Measurements from ENCODE around the gene CDC25C.

CDC25C gene

GRCh38 chr5:138369261-138369660, 37.7 kb upstream of the CDC25C start:
- ChIA-PET CTCF (interaction anchor here (1.1 to 2.5 kb wide), 4 partner anchors 16 to 190 kb away, joined by 3 to 44 read pairs (median 4); partner anchors contain the start of genes KDM3B and KIF20A), POLR2A (interaction anchor here (1.5 kb wide), 1 partner anchor 31 kb away, joined by 3 read pairs; the partner anchor contains the start of gene FAM53C)
- DNase-seq (ENCODE audit: low read depth, low spot score): no peak
- TF ChIP-seq, protein P1, sequence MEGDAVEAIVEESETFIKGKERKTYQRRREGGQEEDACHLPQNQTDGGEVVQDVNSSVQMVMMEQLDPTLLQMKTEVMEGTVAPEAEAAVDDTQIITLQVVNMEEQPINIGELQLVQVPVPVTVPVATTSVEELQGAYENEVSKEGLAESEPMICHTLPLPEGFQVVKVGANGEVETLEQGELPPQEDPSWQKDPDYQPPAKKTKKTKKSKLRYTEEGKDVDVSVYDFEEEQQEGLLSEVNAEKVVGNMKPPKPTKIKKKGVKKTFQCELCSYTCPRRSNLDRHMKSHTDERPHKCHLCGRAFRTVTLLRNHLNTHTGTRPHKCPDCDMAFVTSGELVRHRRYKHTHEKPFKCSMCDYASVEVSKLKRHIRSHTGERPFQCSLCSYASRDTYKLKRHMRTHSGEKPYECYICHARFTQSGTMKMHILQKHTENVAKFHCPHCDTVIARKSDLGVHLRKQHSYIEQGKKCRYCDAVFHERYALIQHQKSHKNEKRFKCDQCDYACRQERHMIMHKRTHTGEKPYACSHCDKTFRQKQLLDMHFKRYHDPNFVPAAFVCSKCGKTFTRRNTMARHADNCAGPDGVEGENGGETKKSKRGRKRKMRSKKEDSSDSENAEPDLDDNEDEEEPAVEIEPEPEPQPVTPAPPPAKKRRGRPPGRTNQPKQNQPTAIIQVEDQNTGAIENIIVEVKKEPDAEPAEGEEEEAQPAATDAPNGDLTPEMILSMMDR (IDR thresholded peaks at IDR 0.05; ENCODE audit: insufficient read depth, low read length, missing control alignments): no peak
- H3K4me3 ChIP-seq (ENCODE audit: low read depth, low read length): no peak overlapping the region

DNA sequence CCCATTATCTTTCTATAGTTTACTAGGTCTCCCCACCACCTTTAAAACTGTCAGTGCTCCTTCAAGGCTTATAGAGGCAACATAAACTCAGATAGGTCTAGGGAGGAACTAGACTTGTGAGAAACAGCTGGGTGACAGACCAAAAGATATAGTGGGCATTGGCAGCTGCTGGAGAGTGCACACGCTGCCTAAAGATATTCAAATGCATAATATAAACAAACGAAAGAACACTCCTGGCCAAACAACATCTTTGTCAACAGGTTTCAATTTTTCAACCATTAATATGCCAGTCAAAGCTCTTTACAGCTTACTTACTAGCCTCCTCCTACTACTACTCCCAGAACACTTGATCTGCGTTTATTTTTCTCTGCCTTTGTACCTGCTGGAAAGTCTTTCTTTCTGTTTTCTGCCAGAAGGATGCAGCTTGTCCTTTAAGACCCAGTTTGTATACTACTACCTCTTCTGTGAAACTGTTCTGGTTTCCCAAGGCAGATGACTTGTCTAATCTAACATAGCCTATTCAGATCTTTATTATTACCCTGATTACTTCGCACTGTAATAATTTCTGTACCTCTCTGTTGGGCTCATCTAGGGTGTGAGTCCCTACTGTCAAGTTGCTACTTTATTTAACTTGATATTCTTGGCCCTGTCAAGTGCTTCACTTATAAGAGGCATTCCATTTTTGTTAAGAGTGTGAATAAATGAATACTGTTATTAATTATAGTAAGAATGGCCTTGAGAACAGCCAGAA, 35.2 kb upstream of the CDC25C start:
- CTCF ChIA-PET: interaction anchor here (2.5 to 3.2 kb wide), 2 partner anchors 13 to 14 kb away, joined by 28 to 44 read pairs; partner anchors contain the start of gene KDM3B
- no peak for DNase-seq (ENCODE audit: low read depth, low spot score)

DNA sequence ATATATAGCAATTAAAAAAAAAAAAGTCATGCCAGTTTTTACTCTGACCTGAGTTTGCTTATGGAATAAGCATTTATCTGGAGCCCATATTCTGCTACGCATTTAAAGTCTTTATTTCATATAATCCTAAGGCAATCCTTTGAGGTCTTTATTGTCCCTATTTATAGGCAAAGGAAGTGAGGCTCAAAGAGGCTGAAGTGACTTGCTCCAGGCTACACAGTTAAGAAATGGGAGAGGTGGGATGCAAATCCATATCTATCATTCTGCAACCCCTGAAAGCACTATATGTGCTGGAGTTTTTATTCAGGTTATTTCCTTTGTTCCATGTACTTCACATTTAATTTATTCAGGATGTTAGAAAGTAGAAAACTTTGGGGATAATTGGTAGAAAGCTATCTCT, 33.0 kb upstream of the CDC25C start:
- ChIA-PET POLR2A (no interaction called here), CTCF (interaction anchor here (3.2 kb wide), 1 partner anchor 12 kb away, joined by 28 read pairs; the partner anchor contains the start of gene KDM3B)
- TF ChIP-seq, protein P1 (IDR thresholded peaks at IDR 0.05; ENCODE audit: insufficient read depth, low read length, missing control alignments): no peak
- no peak overlapping the region for H3K4me3 ChIP-seq (ENCODE audit: low read depth, low read length)
- DNase-seq (ENCODE audit: low read depth, low spot score): no peak

More for the DNA sequence above, 35.2 kb upstream of the CDC25C start:
- H3K4me3 ChIP-seq (ENCODE audit: low read depth, low read length): no peak overlapping the region
- POLR2A ChIA-PET: interaction anchor here (1.9 kb wide), 1 partner anchor 13 kb away, joined by 5 read pairs; no protein-coding TSS in a partner anchor
- TF ChIP-seq, protein P1 (IDR thresholded peaks at IDR 0.05; ENCODE audit: insufficient read depth, low read length, missing control alignments): no peak

GRCh38 chr5:138360941-138361452, 29.4 kb upstream of the CDC25C start:
- ChIA-PET POLR2A (no interaction called here), CTCF (interaction anchor here (1.2 to 2.2 kb wide), 2 partner anchors 8 to 9 kb away, joined by 6 to 11 read pairs; partner anchors contain the start of gene KDM3B)
- no peak for DNase-seq (ENCODE audit: low read depth, low spot score)
- H3K4me3 ChIP-seq (ENCODE audit: low read depth, low read length): no peak overlapping the region
- TF ChIP-seq, protein P1 (IDR thresholded peaks at IDR 0.05; ENCODE audit: insufficient read depth, low read length, missing control alignments): no peak

- H3K4me3 ChIP-seq (ENCODE audit: low read depth, low read length): no peak overlapping the region
- DNase-seq (ENCODE audit: low read depth, low spot score): no peak
- ChIA-PET POLR2A (no interaction called here), CTCF (no interaction called here)
- TF ChIP-seq, protein P1 (IDR thresholded peaks at IDR 0.05; ENCODE audit: insufficient read depth, low read length, missing control alignments): no peak
These were observed 28.0 kb upstream of the CDC25C start for GRCh38 chr5:138359621-138360020.

GRCh38 chr5:138354926-138355378, 23.3 kb upstream of the CDC25C start:
- peak; percentile 49 for DNase-seq (ENCODE audit: low read depth, low spot score)
- peak overlapping the region; percentile 75 for H3K4me3 ChIP-seq (ENCODE audit: low read depth, low read length)
- TF ChIP-seq, protein P1 (IDR thresholded peaks at IDR 0.05; ENCODE audit: insufficient read depth, low read length, missing control alignments): no peak
- CTCF ChIA-PET: interaction anchor here (0.8 to 7.9 kb wide), 7 partner anchors 10 to 193 kb away, joined by 3 to 267 read pairs (median 28); partner anchors contain the start of genes CDC25C and FAM53C
- POLR2A ChIA-PET: interaction anchor here (9.0 kb wide), 1 partner anchor 17 kb away, joined by 121 read pairs; the partner anchor contains the start of gene FAM53C
